B cell (primary cell): ENCODE results near the gene DNAAF3.

Source experiments
- CTCF ChIP-seq: fragments of 200-600 bp; IDR thresholded peaks from one replicate; pipeline ENCODE4 v1.8.0; 2022; ENCODE audit warnings: antibody characterized with exemption, mild to moderate bottlenecking
- EZH2 ChIP-seq: IDR thresholded peaks from 2 replicates; pipeline ENCODE4 v1.6.1; 2012; ENCODE audit warnings: borderline replicate concordance, low read depth, mild to moderate bottlenecking, moderate library complexity, low read length; ENCODE audit not compliant: insufficient read depth, poor library complexity, severe bottlenecking

- TF ChIP-seq CTCF (no peak), EZH2 (no peak)
Observed at GRCh38 chr19:55117663-55118391, 48.6 kb downstream of the DNAAF3 start.
